SHP77 treated with DMSO at 0.1 percent for 48 hours (cell line): ENCODE results near the gene DMBX1.

Source experiments
- DNase-seq: peaks from one replicate; lab custom pipeline; 2025; lab: John Stamatoyannopoulos, UW

The DMBX1 gene

GRCh38 chr1:46459315-46459714 lies 30.3 kb upstream of the DMBX1 start:
- DNase-seq, result no peak

- DNase-seq, result no peak
Measured at GRCh38 chr1:46461017-46461808, 28.4 kb upstream of the DMBX1 start.

- no peak for DNase-seq
Measured at GRCh38 chr1:46461809-46462448, 27.7 kb upstream of the DMBX1 start.

GRCh38 chr1:46464013-46464548 lies 25.6 kb upstream of the DMBX1 start:
- no peak for DNase-seq

- DNase-seq, result no peak
Measured at GRCh38 chr1:46464915-46465314, 24.7 kb upstream of the DMBX1 start.

GRCh38 chr1:46465981-46466476 lies 23.6 kb upstream of the DMBX1 start:
- no peak for DNase-seq

GRCh38 chr1:46466477-46467182 lies 23.0 kb upstream of the DMBX1 start:
- no peak for DNase-seq

- DNase-seq, result no peak
Measured at GRCh38 chr1:46467183-46467504, 22.5 kb upstream of the DMBX1 start.

- no peak for DNase-seq
Measured at GRCh38 chr1:46469881-46470280, 19.8 kb upstream of the DMBX1 start.

- no peak for DNase-seq
Measured at GRCh38 chr1:46471848-46472492, 17.7 kb upstream of the DMBX1 start.

GRCh38 chr1:46472498-46473181 lies 17.0 kb upstream of the DMBX1 start:
- no peak for DNase-seq

GRCh38 chr1:46473991-46474390 lies 15.6 kb upstream of the DMBX1 start:
- no peak for DNase-seq

- DNase-seq, result no peak
Measured at GRCh38 chr1:46474570-46474969, 15.1 kb upstream of the DMBX1 start.

GRCh38 chr1:46476673-46477072 lies 13.0 kb upstream of the DMBX1 start:
- no peak for DNase-seq

GRCh38 chr1:46477153-46477929 lies 12.3 kb upstream of the DMBX1 start:
- DNase-seq, result no peak

- no peak for DNase-seq
Measured at GRCh38 chr1:46478721-46479485, 10.7 kb upstream of the DMBX1 start.

- no peak for DNase-seq
Measured at GRCh38 chr1:46479744-46480350, 9.8 kb upstream of the DMBX1 start.

- no peak for DNase-seq
Measured at GRCh38 chr1:46480959-46481646, 8.5 kb upstream of the DMBX1 start.

GRCh38 chr1:46481961-46482360 lies 7.7 kb upstream of the DMBX1 start:
- DNase-seq, result no peak
